Activated gamma-delta T cell treated with Interleukin-2 at 50 U/mL for 16 hours (primary cell): ENCODE measurements around the gene PSMB5.
A peak's percentile ranks its signal among the peaks of the same experiment; 100 is the strongest.

ENCODE experiments used
- DNase-seq: peaks from one replicate; pipeline ENCODE4 v3.0.0-alpha.2; 2020

PSMB5 gene

GRCh38 chr14:22985894-22986507 is 48.7 kb downstream of the PSMB5 start:
- no peak for DNase-seq

- DNase-seq = no peak
These were observed 49.6 kb downstream of the PSMB5 start for GRCh38 chr14:22984959-22985658.

- peak; percentile 62 for DNase-seq
These were observed 52.0 kb downstream of the PSMB5 start, which contains the start of gene AJUBA for GRCh38 chr14:22982477-22983245. Gene AJUBA (minus strand): TSS chr14:22982551. CDS start chr14:22982266, 285 bp downstream.

- no peak for DNase-seq
These were observed 52.7 kb downstream of the PSMB5 start for GRCh38 chr14:22981876-22982476.

GRCh38 chr14:22981090-22981875 is 53.4 kb downstream of the PSMB5 start:
- no peak for DNase-seq

- DNase-seq = no peak
These were observed 54.0 kb downstream of the PSMB5 start for GRCh38 chr14:22980672-22981089.

- DNase-seq = no peak
These were observed 54.8 kb downstream of the PSMB5 start for GRCh38 chr14:22979748-22980392.

- no peak for DNase-seq
These were observed 55.6 kb downstream of the PSMB5 start for GRCh38 chr14:22978981-22979671.

- DNase-seq = no peak
These were observed 56.2 kb downstream of the PSMB5 start for GRCh38 chr14:22978487-22978837.

- DNase-seq = no peak
These were observed 56.8 kb downstream of the PSMB5 start for GRCh38 chr14:22977684-22978486.

- no peak for DNase-seq
These were observed 57.3 kb downstream of the PSMB5 start for GRCh38 chr14:22977434-22977683.

- DNase-seq = no peak
These were observed 57.9 kb downstream of the PSMB5 start for GRCh38 chr14:22976620-22977433.
